ENCODE data around the gene FASN. TPM values are rescaled to one million over a fixed set of nuclear protein-coding genes. Genes with fewer than 3 reads are reported as not detected.

The FASN gene
- total and polyA plus RNA-seq, 2 of the 13 experiments (the other 11 are each of a cell fraction or from before 2014, with no cell fraction given) = 51.7 to 101 TPM

DNA sequence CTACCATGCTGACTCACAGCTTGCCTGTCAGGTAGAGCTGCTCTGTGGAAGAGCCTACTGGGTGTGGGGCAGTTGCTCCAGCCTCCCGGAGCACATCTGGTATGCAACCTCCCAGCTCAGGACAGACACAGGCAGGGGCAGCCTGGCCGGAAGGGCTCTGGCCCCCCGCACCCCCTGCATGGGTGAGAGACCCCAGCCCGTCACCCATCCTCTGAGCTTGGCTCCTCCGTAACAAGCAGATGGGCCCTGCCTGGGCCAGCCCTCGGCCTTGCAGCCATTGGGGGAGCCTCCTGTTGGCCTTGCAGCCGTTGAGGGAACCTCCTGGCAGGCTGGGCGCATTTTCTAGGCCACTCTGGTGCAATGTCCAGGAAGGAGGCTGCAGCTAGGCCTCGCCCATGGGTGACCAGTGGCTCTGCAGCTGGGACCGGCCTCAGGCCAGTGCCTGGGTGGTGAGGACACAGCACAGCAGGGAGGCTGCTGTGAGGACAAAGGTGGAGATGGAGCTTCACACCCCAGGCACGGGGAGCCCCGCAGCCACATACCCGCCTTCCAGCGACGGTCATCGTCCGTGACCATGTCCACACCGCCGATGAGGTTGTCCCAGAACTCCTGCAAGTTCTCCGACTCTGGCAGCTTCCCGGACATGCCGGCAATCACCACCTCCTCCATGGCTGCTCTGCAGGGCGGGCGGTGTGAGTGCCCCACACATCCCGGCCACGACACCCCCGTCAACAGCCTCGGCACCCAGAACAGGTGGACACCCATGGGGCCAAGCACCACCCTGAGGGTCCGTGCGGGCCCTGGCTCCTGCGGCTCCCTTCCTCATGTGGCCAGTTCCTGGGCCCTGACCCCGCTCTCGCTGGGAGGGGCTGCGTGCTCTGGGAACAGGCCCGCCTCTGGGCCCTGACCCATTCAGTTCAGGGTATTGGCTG, 2.0 kb downstream of the FASN start (continued):
- TF ChIP-seq ZBTB4 (CRISPR knock-in tag; IDR thresholded peaks at IDR 0.05; ENCODE audit: borderline replicate concordance) = peak; percentile 31; the same call in 1 of the 2 replicates
- no peak for TF ChIP-seq IRF2 (CRISPR knock-in tag; IDR thresholded peaks at IDR 0.05)
- no peak for TF ChIP-seq PCBP2 (optimal IDR thresholded peaks at IDR 0.05; ENCODE audit: low read depth, low read length, poor library complexity, severe bottlenecking)
- TF ChIP-seq ZNF782 (CRISPR knock-in tag; IDR thresholded peaks at IDR 0.05; ENCODE audit: borderline replicate concordance) = no peak
- TF ChIP-seq MAZ (IDR thresholded peaks at IDR 0.05; ENCODE audit: borderline replicate concordance, low read depth, low read length) = no peak
- 0 out of 2 replicates have a peak, but pooled peaks have one; percentile 20 for TF ChIP-seq MAZ (CRISPR knock-in tag; IDR thresholded peaks at IDR 0.05; ENCODE audit: low read depth)
- no peak for TF ChIP-seq GFI1 (CRISPR knock-in tag; IDR thresholded peaks at IDR 0.05; ENCODE audit: borderline replicate concordance)
- no peak for TF ChIP-seq ZFP82 (CRISPR knock-in tag; IDR thresholded peaks at IDR 0.05; ENCODE audit: borderline replicate concordance)
- TF ChIP-seq, protein P1, sequence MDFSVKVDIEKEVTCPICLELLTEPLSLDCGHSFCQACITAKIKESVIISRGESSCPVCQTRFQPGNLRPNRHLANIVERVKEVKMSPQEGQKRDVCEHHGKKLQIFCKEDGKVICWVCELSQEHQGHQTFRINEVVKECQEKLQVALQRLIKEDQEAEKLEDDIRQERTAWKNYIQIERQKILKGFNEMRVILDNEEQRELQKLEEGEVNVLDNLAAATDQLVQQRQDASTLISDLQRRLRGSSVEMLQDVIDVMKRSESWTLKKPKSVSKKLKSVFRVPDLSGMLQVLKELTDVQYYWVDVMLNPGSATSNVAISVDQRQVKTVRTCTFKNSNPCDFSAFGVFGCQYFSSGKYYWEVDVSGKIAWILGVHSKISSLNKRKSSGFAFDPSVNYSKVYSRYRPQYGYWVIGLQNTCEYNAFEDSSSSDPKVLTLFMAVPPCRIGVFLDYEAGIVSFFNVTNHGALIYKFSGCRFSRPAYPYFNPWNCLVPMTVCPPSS (IDR thresholded peaks at IDR 0.05) = no peak
- TF ChIP-seq ZNF468 (CRISPR knock-in tag; IDR thresholded peaks at IDR 0.05) = no peak
- TF ChIP-seq RFX3 (CRISPR knock-in tag; IDR thresholded peaks at IDR 0.05) = no peak
- no peak for TF ChIP-seq KDM4B (CRISPR knock-in tag; IDR thresholded peaks at IDR 0.05)
- no peak for TF ChIP-seq ZNF432 (CRISPR knock-in tag; IDR thresholded peaks at IDR 0.05; ENCODE audit: borderline replicate concordance)
- TF ChIP-seq LRRFIP1 (CRISPR knock-in tag; conservative IDR thresholded peaks at IDR 0.05) = no peak
- no peak for TF ChIP-seq CREM (IDR thresholded peaks at IDR 0.05)
- TF ChIP-seq CREM (CRISPR knock-in tag; IDR thresholded peaks at IDR 0.05) = no peak
- peak; percentile 34 for TF ChIP-seq RBM22 (optimal IDR thresholded peaks at IDR 0.05; ENCODE audit: low read length)
- TF ChIP-seq NCOA5 (CRISPR knock-in tag; IDR thresholded peaks at IDR 0.05) = no peak
- peak; percentile 19 for TF ChIP-seq POLR2AphosphoS5 (IDR thresholded peaks at IDR 0.05; ENCODE audit: low read depth, low read length)
- TF ChIP-seq SNAI1 (CRISPR knock-in tag; IDR thresholded peaks at IDR 0.05; ENCODE audit: borderline replicate concordance) = 0 out of 2 replicates have a peak, but pooled peaks have one; percentile 58
- TF ChIP-seq NFKBIZ (CRISPR knock-in tag; IDR thresholded peaks at IDR 0.05) = no peak

Data from HepG2 (cell line).